CD4-positive, alpha-beta T cell treated with Interleukin-10 for 1 hour (primary cell): ENCODE results near the gene LPIN3.

Source experiments
- DNase-seq: peaks from one replicate; pipeline ENCODE4 v3.0.0-alpha.2; 2020

LPIN3 gene

GRCh38 chr20:41395667-41396664 lies 55.3 kb downstream of the LPIN3 start:
- DNase-seq = no peak

- no peak for DNase-seq
Measured at GRCh38 chr20:41398408-41398807, 57.8 kb downstream of the LPIN3 start.

- no peak for DNase-seq
Measured at GRCh38 chr20:41403604-41404003, 63.0 kb downstream of the LPIN3 start.

- no peak for DNase-seq
Measured at GRCh38 chr20:41405436-41405835, 64.8 kb downstream of the LPIN3 start.

- DNase-seq = no peak
Measured at GRCh38 chr20:41406353-41406752, 65.7 kb downstream of the LPIN3 start.

- DNase-seq = no peak
Measured at GRCh38 chr20:41406896-41407444, 66.3 kb downstream of the LPIN3 start.

GRCh38 chr20:41407607-41408006 lies 67.0 kb downstream of the LPIN3 start:
- DNase-seq = no peak

- no peak for DNase-seq
Measured at GRCh38 chr20:41408156-41408794, 67.7 kb downstream of the LPIN3 start.

GRCh38 chr20:41408986-41409385 lies 68.4 kb downstream of the LPIN3 start:
- DNase-seq = no peak
